GM19035 (cell line): ENCODE results near the gene INO80D.
"Not testable (repeated sequence)": the region's sequence is repeated elsewhere in the genome, so short reads cannot be mapped to it uniquely, and the experiment has no call there.

Source experiments
- ATAC-seq: cut with Tn5 transposase; IDR thresholded peaks from one replicate; pipeline ENCODE4 v1.9.1; 2021; ENCODE audit not compliant: unreplicated experiment

INO80D gene

GRCh38 chr2:206033452-206033851, 52.5 kb downstream of the INO80D start:
- ATAC-seq, result not testable (repeated sequence)

- no peak for ATAC-seq
Measured at GRCh38 chr2:206031950-206032567, 53.9 kb downstream of the INO80D start.

DNA sequence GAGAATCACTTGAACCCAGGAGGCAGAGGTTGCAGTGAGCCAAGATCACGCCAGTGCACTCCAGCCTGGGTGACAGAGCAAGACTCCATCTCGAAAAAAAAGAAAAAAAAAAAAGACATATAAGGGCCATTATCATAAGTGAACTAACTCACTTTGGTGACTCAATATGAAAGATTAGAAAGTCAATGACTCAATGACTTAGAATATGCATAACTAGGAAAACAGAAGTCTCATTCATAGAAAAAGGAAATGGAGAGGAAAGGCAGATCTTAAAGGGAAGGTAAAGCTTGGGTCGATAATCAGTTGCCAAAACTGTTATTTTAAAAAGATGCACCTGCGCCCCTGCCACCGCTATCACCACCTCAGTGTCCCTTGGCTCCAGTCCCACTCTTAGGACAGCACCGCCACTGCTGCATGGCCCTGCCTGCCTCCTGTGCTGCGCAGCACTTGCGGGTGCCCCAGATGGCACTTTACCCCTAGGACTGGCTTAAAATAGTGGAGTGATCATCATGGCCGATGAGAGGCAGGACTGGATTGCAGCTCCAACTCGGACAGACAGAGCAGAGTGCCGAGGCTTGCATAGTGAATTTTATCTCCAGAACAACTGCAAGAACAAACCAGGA, 54.7 kb downstream of the INO80D start:
- ATAC-seq, result peak; percentile 55

- no peak for ATAC-seq
Measured at GRCh38 chr2:206028101-206028500, 57.9 kb downstream of the INO80D start.

DNA sequence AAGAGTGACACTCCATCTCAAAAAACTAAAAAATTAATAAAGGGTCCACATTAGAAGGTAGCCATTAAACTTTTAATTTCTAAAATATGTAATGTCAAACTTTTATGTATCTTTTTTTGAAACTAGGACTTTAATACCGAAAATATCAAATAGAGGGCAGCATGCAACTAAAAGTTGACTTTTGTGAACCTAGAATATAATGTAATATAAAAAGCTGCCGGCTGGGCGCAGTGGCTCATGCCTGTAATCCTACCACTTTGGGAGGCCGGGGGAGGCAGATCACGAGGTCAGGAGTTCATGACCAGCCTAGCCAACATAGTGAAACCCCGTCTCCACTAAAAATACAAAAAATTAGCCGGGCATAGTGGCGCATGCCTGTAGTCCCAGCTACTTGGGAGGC, 62.8 kb downstream of the INO80D start:
- ATAC-seq, result no peak

DNA sequence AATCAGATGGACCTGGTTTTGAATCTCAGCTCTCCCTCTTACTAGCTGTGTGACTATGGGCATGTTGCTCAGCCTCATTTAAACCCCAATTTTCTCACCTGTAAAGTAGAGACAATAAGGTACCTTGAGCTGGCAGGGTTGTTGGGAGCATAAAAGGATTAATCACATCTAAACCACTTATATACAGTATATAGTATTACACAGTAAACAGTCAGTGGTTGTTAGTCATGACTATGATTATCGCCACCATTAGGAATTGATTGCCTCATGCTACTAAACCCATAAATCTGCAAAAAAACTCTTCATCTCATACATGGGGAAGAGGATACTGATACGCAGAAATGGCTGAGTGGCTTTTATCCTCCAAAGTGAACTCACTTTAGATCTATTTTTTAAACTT, 65.8 kb downstream of the INO80D start:
- ATAC-seq, result no peak

GRCh38 chr2:206015746-206016145, 70.2 kb downstream of the INO80D start:
- ATAC-seq, result not testable (repeated sequence)

- ATAC-seq, result no peak
Measured at GRCh38 chr2:206011795-206012194, 74.2 kb downstream of the INO80D start.

- ATAC-seq, result no peak
Measured at GRCh38 chr2:206011018-206011614, 74.9 kb downstream of the INO80D start.

- no peak for ATAC-seq
Measured at GRCh38 chr2:206004004-206004693, 81.8 kb downstream of the INO80D start.

- no peak for ATAC-seq
Measured at GRCh38 chr2:206002440-206002839, 83.5 kb downstream of the INO80D start.

- ATAC-seq, result no peak
Measured at GRCh38 chr2:206001912-206002311, 84.1 kb downstream of the INO80D start.

DNA sequence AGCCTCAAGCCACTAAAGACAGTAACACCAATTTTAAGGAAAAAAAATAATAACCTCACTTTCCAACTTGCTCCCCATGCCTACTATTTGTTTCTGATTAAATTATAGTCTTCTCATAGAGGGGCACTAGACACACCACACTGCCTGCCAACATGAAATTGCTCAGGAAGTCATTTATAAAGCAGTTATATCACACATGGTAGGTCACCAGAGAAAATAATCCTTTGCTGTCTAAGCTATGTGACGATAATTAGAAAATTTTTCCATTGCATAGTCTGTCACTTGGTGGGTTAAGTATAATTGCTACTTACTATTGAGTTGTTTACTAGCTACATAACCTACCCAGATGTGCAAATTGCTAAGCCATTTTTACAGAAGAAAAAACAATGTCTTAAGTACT, 85.2 kb downstream of the INO80D start:
- ATAC-seq, result no peak

GRCh38 chr2:205998583-205998982, 87.4 kb downstream of the INO80D start:
- no peak for ATAC-seq

DNA sequence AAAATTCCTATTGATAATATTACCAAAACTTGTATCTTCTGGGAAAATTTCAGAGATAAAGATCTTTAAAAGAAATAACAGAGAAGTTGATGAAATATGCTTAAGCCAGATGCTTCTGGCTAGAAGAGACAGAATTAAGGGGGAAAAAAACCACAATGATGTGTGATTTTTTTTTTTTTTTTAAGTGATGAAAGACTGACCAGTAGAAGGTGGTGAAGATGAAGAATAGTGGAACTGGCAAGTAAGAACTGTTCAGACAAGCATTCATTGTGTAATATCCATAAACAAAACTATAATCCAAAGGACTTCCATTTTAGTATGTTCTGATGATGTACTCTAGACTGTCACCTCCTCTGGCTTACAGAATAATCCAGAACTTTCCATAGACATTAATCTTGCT, 89.8 kb downstream of the INO80D start:
- ATAC-seq, result no peak

- no peak for ATAC-seq
Measured at GRCh38 chr2:205995260-205995659, 90.7 kb downstream of the INO80D start.

DNA sequence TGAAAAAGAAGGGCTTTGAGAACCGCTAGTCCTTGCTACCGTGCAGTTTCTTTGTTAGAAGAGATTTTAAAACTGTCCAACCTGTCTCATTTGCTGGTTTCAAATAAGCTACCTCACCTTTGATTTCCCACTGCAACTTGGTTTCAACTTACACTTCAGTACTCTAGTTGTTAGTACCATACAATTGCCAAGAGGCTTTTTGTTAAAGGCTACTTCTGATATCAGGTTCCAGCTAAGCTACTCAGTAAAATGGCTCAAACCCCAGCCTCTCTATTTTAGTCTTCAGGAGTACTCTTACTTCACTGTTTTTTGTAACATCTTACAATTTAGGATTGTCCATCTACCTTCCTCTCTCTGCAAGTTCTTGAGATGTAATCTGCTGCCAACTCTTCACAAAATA, 91.6 kb downstream of the INO80D start:
- no peak for ATAC-seq

DNA sequence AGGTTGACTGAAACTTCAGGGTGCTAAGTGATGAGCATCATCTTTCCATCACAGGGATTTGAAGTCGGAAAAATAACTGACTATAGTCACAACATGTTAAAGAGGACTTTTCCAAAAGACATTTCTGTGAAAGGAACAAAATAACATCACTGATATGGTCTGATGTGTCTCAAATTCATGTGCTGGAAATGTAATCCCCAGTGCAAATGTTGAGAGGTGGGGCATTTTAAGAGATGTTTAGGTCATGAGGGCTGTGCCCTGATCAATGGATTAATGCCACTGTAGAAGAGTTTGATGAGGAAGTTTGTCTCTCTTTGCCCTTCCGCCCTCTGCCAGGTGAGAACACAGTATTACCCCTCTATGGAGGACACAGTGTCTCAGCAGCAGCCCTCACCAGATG, 95.9 kb downstream of the INO80D start:
- no peak for ATAC-seq

GRCh38 chr2:205989271-205990071, 96.5 kb downstream of the INO80D start:
- no peak for ATAC-seq

DNA sequence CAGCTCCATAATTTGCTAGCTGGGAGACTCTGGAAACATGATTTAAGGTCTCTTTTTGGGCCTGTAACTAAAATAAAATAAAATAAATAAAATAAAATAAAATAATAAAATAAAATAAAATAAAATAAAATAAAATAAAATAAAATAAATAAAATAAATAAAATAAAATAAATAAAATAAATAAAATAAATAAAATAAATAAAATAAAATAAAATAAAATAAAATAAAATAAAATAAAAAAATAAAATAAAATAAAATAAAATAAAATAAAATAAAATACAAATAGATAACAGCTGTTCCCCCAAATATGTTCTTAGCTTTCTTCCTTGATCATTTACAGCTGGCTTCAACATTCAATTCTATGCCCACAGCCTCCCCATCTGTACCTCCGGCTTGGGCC, 97.3 kb downstream of the INO80D start:
- not testable (repeated sequence) for ATAC-seq

- ATAC-seq, result no peak
Measured at GRCh38 chr2:205988274-205988673, 97.7 kb downstream of the INO80D start.
